ENCODE measurements around the gene MED31.

The MED31 gene

GRCh38 chr17:6691546-6691945 is 40.1 kb upstream of the MED31 start:
- no peak overlapping the region for H4K8ac ChIP-seq (ENCODE audit: low read depth, low read length)
- WGBS (ENCODE audit: extremely low coverage, insufficient coverage, insufficient read length), result no CpG with 5 or more reads among the region's 3 CpGs
- H3K27me3 ChIP-seq (ENCODE audit: insufficient read depth, low read length), result no peaks in the 10 kb centered on the region
- no peak overlapping the region for H2BK5ac ChIP-seq (ENCODE audit: low read depth, low read length, poor library complexity)
- no peak overlapping the region for H4K91ac ChIP-seq (ENCODE audit: low read depth, low read length)
- H3K4me1 ChIP-seq (ENCODE audit: control insufficient read depth in 1 of 2, insufficient read depth in 2 of 2, low read length in 2 of 2), result no peaks in the 10 kb centered on the region
- no peak overlapping the region for H3K4me2 ChIP-seq (ENCODE audit: low read length)
- H3K18ac ChIP-seq (ENCODE audit: low read length), result no peak overlapping the region
- no peak overlapping the region for H3K4me3 ChIP-seq (ENCODE audit: low read depth, low read length)
- H3K27ac ChIP-seq (ENCODE audit: low read depth, low read length), result no peak overlapping the region
- no peak overlapping the region for H3K14ac ChIP-seq (ENCODE audit: low read length)
- no peak overlapping the region for H4K12ac ChIP-seq (ENCODE audit: low read depth, low read length)
- H3K36me3 ChIP-seq (ENCODE audit: control insufficient read depth in 1 of 2, insufficient read depth in 2 of 2, low read length in 2 of 2), result no peaks in the 10 kb centered on the region
- no peak overlapping the region for H3K4ac ChIP-seq (ENCODE audit: low read depth, low read length)
- H2AK5ac ChIP-seq (ENCODE audit: low read length), result no peak overlapping the region
- no peak overlapping the region for H2BK12ac ChIP-seq (ENCODE audit: low read length)
- H2AFZ ChIP-seq (ENCODE audit: insufficient read depth, low read length, poor library complexity), result no peak overlapping the region
- H3K9me3 ChIP-seq (ENCODE audit: insufficient read depth, low read depth, low read length), result no peaks in the 10 kb centered on the region
- DNase-seq, result no peak
- H3K79me2 ChIP-seq (ENCODE audit: control insufficient read depth, insufficient read depth, low read length, poor library complexity), result no peaks in the 10 kb centered on the region
- no peak overlapping the region for H2BK120ac ChIP-seq (ENCODE audit: insufficient read depth, low read length, poor library complexity)
- H3K23ac ChIP-seq (ENCODE audit: low read length), result no peak overlapping the region
- H3K9ac ChIP-seq (ENCODE audit: low read length), result no peak overlapping the region
- H3K79me1 ChIP-seq (ENCODE audit: low read length), result no peaks in the 10 kb centered on the region

- Histone ChIP-seq H3K36me3 (ENCODE audit: control insufficient read depth in 1 of 2, insufficient read depth in 2 of 2, low read length in 2 of 2) (no peaks in the 10 kb centered on the region), H3K14ac (ENCODE audit: low read length) (no peak overlapping the region), H2AK5ac (ENCODE audit: low read length) (no peak overlapping the region), H3K27me3 (ENCODE audit: insufficient read depth, low read length) (no peaks in the 10 kb centered on the region), H2AFZ (ENCODE audit: insufficient read depth, low read length, poor library complexity) (no peak overlapping the region), H4K91ac (ENCODE audit: low read depth, low read length) (no peak overlapping the region), H2BK12ac (ENCODE audit: low read length) (no peak overlapping the region), H3K4ac (ENCODE audit: low read depth, low read length) (no peak overlapping the region), H3K23ac (ENCODE audit: low read length) (no peak overlapping the region), H3K79me1 (ENCODE audit: low read length) (no peaks in the 10 kb centered on the region), H3K18ac (ENCODE audit: low read length) (no peak overlapping the region), H3K9me3 (ENCODE audit: insufficient read depth, low read depth, low read length) (no peaks in the 10 kb centered on the region), H4K12ac (ENCODE audit: low read depth, low read length) (no peak overlapping the region), H3K4me3 (ENCODE audit: low read depth, low read length) (no peak overlapping the region), H4K8ac (ENCODE audit: low read depth, low read length) (no peak overlapping the region), H3K9ac (ENCODE audit: low read length) (no peak overlapping the region), H3K4me1 (ENCODE audit: control insufficient read depth in 1 of 2, insufficient read depth in 2 of 2, low read length in 2 of 2) (no peaks in the 10 kb centered on the region), H2BK120ac (ENCODE audit: insufficient read depth, low read length, poor library complexity) (no peak overlapping the region), H2BK5ac (ENCODE audit: low read depth, low read length, poor library complexity) (no peak overlapping the region), H3K27ac (ENCODE audit: low read depth, low read length) (no peak overlapping the region), H3K79me2 (ENCODE audit: control insufficient read depth, insufficient read depth, low read length, poor library complexity) (no peaks in the 10 kb centered on the region), H3K4me2 (ENCODE audit: low read length) (no peak overlapping the region)
- WGBS (ENCODE audit: extremely low coverage, insufficient coverage, insufficient read length), result no CpG with 5 or more reads among the region's 11 CpGs
- DNase-seq, result no peak
Measured at GRCh38 chr17:6690641-6691040, 39.2 kb upstream of the MED31 start.

GRCh38 chr17:6688944-6689343 is 37.5 kb upstream of the MED31 start:
- Histone ChIP-seq H3K4me1 (ENCODE audit: control insufficient read depth in 1 of 2, insufficient read depth in 2 of 2, low read length in 2 of 2) (no peaks in the 10 kb centered on the region), H3K27ac (ENCODE audit: low read depth, low read length) (no peak overlapping the region), H4K12ac (ENCODE audit: low read depth, low read length) (no peak overlapping the region), H3K18ac (ENCODE audit: low read length) (no peak overlapping the region), H3K9ac (ENCODE audit: low read length) (no peak overlapping the region), H3K79me2 (ENCODE audit: control insufficient read depth, insufficient read depth, low read length, poor library complexity) (no peaks in the 10 kb centered on the region), H3K27me3 (ENCODE audit: insufficient read depth, low read length) (no peaks in the 10 kb centered on the region), H3K9me3 (ENCODE audit: insufficient read depth, low read depth, low read length) (no peaks in the 10 kb centered on the region), H3K4ac (ENCODE audit: low read depth, low read length) (no peak overlapping the region), H3K23ac (ENCODE audit: low read length) (no peak overlapping the region), H2AK5ac (ENCODE audit: low read length) (no peak overlapping the region), H3K36me3 (ENCODE audit: control insufficient read depth in 1 of 2, insufficient read depth in 2 of 2, low read length in 2 of 2) (no peaks in the 10 kb centered on the region), H3K79me1 (ENCODE audit: low read length) (no peaks in the 10 kb centered on the region), H2BK12ac (ENCODE audit: low read length) (no peak overlapping the region), H4K91ac (ENCODE audit: low read depth, low read length) (no peak overlapping the region), H4K8ac (ENCODE audit: low read depth, low read length) (no peak overlapping the region), H3K14ac (ENCODE audit: low read length) (no peak overlapping the region), H3K4me2 (ENCODE audit: low read length) (no peak overlapping the region), H2BK120ac (ENCODE audit: insufficient read depth, low read length, poor library complexity) (no peak overlapping the region), H2BK5ac (ENCODE audit: low read depth, low read length, poor library complexity) (no peak overlapping the region), H2AFZ (ENCODE audit: insufficient read depth, low read length, poor library complexity) (no peak overlapping the region), H3K4me3 (ENCODE audit: low read depth, low read length) (no peak overlapping the region)
- whole genome bisulfite sequencing (ENCODE audit: extremely low coverage, insufficient coverage, insufficient read length), result no CpG with 5 or more reads among the region's 9 CpGs
- no peak for DNase-seq

GRCh38 chr17:6686026-6686425 is 34.6 kb upstream of the MED31 start:
- Histone ChIP-seq H3K18ac (ENCODE audit: low read length) (no peak overlapping the region), H2BK120ac (ENCODE audit: insufficient read depth, low read length, poor library complexity) (no peak overlapping the region), H4K8ac (ENCODE audit: low read depth, low read length) (no peak overlapping the region), H3K4me1 (ENCODE audit: control insufficient read depth in 1 of 2, insufficient read depth in 2 of 2, low read length in 2 of 2) (no peaks in the 10 kb centered on the region), H3K4ac (ENCODE audit: low read depth, low read length) (no peak overlapping the region), H3K79me2 (ENCODE audit: control insufficient read depth, insufficient read depth, low read length, poor library complexity) (no peaks in the 10 kb centered on the region), H2BK5ac (ENCODE audit: low read depth, low read length, poor library complexity) (no peak overlapping the region), H3K9me3 (ENCODE audit: insufficient read depth, low read depth, low read length) (no peaks in the 10 kb centered on the region), H2BK12ac (ENCODE audit: low read length) (no peak overlapping the region), H4K91ac (ENCODE audit: low read depth, low read length) (no peak overlapping the region), H3K14ac (ENCODE audit: low read length) (no peak overlapping the region), H3K27me3 (ENCODE audit: insufficient read depth, low read length) (no peaks in the 10 kb centered on the region), H3K27ac (ENCODE audit: low read depth, low read length) (no peak overlapping the region), H3K36me3 (ENCODE audit: control insufficient read depth in 1 of 2, insufficient read depth in 2 of 2, low read length in 2 of 2) (no peaks in the 10 kb centered on the region), H3K4me3 (ENCODE audit: low read depth, low read length) (no peak overlapping the region), H2AK5ac (ENCODE audit: low read length) (no peak overlapping the region), H3K79me1 (ENCODE audit: low read length) (no peaks in the 10 kb centered on the region), H3K23ac (ENCODE audit: low read length) (no peak overlapping the region), H2AFZ (ENCODE audit: insufficient read depth, low read length, poor library complexity) (no peak overlapping the region), H3K9ac (ENCODE audit: low read length) (no peak overlapping the region), H3K4me2 (ENCODE audit: low read length) (no peak overlapping the region), H4K12ac (ENCODE audit: low read depth, low read length) (no peak overlapping the region)
- DNase-seq, result no peak
- WGBS (ENCODE audit: extremely low coverage, insufficient coverage, insufficient read length), result no CpG with 5 or more reads among the region's 4 CpGs

Data from trophoblast cell (in vitro differentiated cells and primary cell).